GM18498 (cell line): Measurements from ENCODE around the gene NETO2.
"Not testable (repeated sequence)": the region's sequence is repeated elsewhere in the genome, so short reads cannot be mapped to it uniquely, and the experiment has no call there.

Source experiments
- ATAC-seq: cut with Tn5 transposase; IDR thresholded peaks from one replicate; pipeline ENCODE4 v1.9.1; 2021; ENCODE audit warnings: mild to moderate bottlenecking, moderate library complexity; ENCODE audit not compliant: unreplicated experiment

NETO2 gene

DNA sequence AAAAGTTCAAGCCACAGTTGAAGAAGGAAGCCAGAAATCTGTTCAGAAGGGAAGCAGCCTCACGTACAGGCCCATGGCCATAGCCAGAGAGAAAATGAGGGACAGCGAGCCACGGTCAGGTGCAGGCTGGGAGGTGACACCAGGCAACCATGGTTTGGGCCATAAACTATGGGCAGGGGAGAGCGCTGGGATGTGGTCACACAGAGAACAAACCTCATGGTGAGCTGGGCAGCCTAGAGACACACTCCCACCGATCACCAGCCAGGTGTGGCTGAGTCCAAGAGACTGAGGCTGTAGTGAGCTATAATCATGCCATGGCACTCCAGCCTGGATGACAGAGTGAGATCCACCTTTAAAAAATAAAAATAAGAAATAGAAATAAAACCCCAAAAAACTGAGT lies 76.5 kb downstream of the NETO2 start:
- ATAC-seq: no peak

DNA sequence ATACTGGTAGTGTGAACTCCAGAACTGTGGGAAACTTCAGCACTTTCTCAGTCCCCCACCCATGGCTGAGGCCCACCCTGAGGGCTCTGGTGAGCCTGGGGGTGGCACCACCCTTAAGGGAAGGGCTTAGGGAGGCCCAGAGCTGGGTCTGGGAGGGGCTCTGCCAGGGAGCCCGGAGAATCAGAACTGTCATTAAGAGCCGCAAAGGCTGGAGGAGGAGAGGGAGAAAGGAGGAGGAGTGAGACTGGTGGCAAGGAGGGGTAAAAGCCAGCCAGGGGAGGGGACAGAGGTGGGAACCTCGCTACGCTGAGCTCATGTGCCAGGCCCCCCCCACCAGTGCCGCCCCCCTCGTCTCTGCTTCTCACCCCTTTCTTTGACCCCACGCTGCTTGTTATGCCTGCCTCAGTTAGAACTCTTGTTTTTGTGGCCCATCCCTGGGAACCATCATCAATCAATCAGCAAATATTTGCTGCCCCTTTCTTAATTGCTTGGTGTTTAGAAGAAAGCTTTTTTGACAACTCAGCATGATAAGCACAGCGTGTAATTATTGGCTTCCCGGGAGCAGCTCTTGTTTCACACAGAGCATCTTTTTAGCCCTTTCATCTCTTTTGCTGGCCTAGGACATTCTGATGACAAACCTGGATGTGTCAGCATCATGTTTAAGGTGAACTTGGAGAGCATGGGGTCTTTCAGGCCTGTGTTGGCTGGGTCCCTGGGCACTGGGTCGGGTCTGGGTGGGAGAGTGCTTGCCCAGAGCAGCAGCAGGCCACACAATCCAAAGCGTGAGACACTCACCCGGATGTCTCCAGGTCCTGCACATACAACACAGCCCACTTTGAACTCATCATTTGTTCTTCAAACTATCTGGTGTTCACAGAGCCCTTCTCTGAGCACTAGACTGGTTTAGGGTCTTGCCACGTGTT lies 77.7 kb downstream of the NETO2 start:
- ATAC-seq: no peak

GRCh38 chr16:47064775-47065174 lies 79.0 kb downstream of the NETO2 start:
- no peak for ATAC-seq

GRCh38 chr16:47063011-47063724 lies 80.6 kb downstream of the NETO2 start:
- no peak for ATAC-seq

GRCh38 chr16:47061204-47061603 lies 82.5 kb downstream of the NETO2 start:
- ATAC-seq: no peak

GRCh38 chr16:47060596-47060995 lies 83.1 kb downstream of the NETO2 start:
- ATAC-seq: no peak

DNA sequence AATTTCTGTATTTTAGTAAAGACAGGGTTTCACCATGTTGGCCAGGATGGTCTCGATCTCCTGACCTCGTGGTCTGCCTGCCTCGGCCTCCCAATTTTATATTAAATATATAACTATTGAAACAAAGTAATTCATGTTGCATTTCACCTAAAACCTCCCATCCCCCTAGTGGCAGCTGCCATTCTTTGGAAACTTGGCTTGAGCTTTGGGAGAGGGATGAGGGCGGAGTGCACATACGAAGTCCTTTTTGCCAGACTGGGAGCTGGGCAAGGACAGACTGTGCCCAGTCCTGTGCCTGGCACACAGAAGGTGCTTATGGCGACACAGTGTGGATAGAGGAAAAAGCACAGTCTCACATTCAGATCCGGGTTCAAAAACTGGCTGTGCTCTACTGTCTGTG lies 83.8 kb downstream of the NETO2 start:
- ATAC-seq: no peak

DNA sequence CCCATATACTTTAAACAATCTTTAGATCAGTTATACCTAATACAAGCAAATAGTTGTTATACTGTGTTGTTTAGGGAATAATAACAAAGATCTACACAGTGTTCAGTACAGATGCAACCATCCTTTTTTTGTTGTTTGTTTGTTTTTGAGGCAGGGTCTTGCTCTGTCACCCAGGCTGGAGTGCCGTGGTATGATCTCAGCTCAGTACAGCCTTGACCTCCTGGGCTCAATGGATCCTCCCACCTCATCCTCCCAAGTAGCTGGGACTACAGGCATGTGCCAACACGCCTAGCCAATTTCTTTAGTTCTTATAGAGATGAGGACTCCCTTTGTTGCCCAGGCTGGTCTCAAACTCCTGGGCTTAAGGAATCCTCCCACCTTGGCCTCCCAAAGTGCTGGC lies 84.6 kb downstream of the NETO2 start:
- not testable (repeated sequence) for ATAC-seq

- no peak for ATAC-seq
These were observed 85.3 kb downstream of the NETO2 start for GRCh38 chr16:47058295-47059086.

- ATAC-seq: no peak
These were observed 86.1 kb downstream of the NETO2 start for GRCh38 chr16:47057630-47057993.

- ATAC-seq: no peak
These were observed 86.8 kb downstream of the NETO2 start for GRCh38 chr16:47056688-47057629.

DNA sequence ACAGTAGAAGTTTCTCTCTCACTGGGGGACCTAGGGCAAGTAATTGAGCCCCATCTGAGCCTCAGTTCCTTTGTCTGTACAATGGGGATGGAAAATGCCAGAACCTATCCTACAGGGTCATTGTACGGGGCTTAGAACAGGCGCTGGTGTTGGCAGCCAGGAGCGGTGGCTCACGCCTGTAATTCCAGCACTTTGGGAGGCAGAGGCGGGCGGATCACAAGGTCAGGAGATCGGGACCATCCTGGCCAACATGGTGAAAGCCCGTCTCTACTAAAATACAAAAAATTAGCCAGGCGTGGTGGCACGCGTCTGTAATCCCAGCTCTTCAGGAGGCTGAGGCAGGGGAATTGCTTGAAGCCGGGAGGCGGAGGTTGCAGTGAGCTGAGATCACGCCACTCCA lies 87.7 kb downstream of the NETO2 start:
- not testable (repeated sequence) for ATAC-seq

DNA sequence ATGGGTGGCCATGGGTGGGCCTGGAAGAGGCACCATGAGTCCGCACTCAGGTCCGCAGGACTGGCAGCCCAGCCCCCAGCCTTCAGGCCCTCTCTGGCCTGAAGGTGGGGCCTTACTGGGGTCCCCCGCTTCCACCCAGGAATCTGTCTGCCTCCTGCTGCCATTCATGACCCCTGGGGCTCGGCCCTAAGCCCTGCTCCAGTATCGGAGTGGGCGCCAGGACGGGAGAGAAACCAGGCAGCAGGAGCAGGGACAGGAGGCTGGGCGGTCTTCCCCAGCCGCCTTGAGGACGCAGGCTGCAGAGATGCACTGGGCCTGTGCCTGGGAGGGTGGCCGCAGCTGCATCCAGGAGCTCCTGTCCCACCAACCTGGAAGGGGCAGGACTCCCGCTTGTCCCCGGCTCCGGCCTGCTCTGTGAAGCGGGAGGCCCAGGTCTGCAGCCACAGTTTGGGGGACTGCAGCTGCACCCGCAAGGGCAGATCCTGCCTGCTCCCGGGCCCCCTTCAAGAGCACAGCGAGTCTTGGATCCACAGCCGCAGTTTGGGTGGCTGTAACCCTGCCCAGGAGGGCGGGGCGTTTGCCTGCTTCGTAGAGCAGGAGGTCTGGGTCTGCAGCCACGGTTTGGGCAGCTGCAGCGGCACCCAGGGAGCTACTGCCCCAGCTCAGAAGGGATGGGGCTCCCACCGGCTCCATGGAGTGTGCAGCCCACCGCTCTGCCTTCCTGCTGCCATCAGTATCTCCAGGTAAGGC lies 88.4 kb downstream of the NETO2 start:
- ATAC-seq: no peak

GRCh38 chr16:47054306-47054705 lies 89.4 kb downstream of the NETO2 start:
- no peak for ATAC-seq

DNA sequence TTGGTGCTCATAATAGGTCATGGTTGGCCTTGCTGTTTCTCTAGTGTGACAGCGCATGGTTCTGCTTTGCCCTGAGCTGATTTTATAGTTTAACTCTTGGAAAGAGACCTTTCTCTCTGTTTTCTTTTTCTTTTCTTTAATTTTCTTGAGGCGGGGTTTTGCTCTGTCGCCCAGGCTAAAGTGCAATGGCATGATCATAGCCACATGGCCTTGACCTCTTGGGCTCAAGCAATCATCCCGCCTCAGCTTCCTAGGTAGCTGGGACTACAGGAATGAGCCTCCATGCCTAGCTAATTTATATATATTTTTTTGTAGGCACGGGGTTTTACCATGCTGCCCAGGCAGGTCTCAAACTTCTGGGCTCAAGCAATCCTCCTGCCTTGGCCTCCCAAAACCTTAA lies 89.8 kb downstream of the NETO2 start:
- no peak for ATAC-seq

GRCh38 chr16:47052666-47053640 lies 90.8 kb downstream of the NETO2 start:
- ATAC-seq: no peak

GRCh38 chr16:47051031-47051430 lies 92.7 kb downstream of the NETO2 start:
- ATAC-seq: no peak

DNA sequence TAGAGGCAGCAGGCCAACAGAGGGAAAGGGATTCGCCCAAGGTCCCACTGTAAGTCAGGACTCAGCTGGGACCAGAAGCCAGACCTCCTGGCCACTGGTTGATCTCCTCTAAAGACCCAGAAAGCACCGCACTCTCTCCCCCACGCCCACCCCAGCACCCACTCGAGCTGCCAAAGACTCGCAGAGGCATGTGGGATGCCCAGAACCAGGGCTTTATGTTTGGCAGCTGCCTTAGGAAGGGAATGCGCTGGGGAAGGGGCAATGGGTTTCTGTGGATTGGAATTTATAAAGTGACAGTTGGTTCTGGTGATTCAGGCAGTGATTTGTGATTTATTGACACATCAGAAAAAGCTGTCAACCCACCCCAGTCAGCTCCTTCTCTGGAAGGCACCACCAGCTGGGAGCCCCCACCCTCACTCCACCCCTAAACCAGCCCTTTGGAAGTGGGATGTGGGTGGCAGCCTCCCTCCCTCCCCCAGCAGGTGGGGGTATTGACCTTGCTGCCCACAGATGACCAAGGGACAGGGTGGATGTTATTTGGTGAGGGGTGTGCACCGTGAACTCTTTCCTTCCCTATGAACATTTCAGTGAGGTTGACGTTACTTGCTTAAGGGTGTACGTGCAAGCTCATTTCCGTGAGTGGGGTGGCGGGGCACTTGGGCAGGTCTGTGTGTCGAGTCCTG lies 93.7 kb downstream of the NETO2 start:
- no peak for ATAC-seq
